Cardiac muscle cell (in vitro differentiated cells and primary cell): ENCODE results near the gene GM2A. TPM values are rescaled to one million over a fixed set of nuclear protein-coding genes. Genes with fewer than 3 reads are reported as not detected.
A peak's percentile ranks its signal among the peaks of the same experiment; 100 is the strongest.

Experiments used
- DNase-seq, 2 donors: peaks; one replicate each; pipeline versions ENCODE4 v3.0.0 to v3.0.0-alpha.2; 2010 to 2017; ENCODE audit warnings: low read depth in 1 of 2, low spot score in 1 of 2
- H3K27ac ChIP-seq: fragments of 200-600 bp; sonication (generic); 2 replicates; pipeline ENCODE4 v1.5.1; 2016
- H3K27me3 ChIP-seq: fragments of 200-600 bp; sonication (generic); 2 replicates; pipeline ENCODE4 v1.6.0; 2016; ENCODE audit warnings: control low read depth
- H3K36me3 ChIP-seq: fragments of 200-600 bp; sonication (generic); 2 replicates; pipeline ENCODE4 v1.5.1; 2016; ENCODE audit warnings: control low read depth
- H3K4me1 ChIP-seq: fragments of 200-600 bp; sonication (generic); 2 replicates; pipeline ENCODE4 v1.8.1; 2017; ENCODE audit warnings: low read depth, mild to moderate bottlenecking, mixed run types
- H3K4me3 ChIP-seq: fragments of 200-600 bp; sonication (generic); 2 replicates; pipeline ENCODE4 v1.5.1; 2016; ENCODE audit warnings: mild to moderate bottlenecking
- H3K9me3 ChIP-seq: fragments of 200-600 bp; sonication (generic); 2 replicates; pipeline ENCODE4 v1.5.1; 2017; ENCODE audit warnings: low read depth, mild to moderate bottlenecking, control low read depth
- polyA plus RNA-seq: library from polyadenylated mRNA; unstranded; fragments of >200 nt; fragmentation: Nextera tagmentation; extraction: Ambion mirVana; gene quantifications from 2 replicates; pipeline ENCODE4 v1.2.1, GENCODE V29; 2016
- total RNA-seq: library from RNA; depleted of rRNA; stranded (reverse); fragments of >200 nt; gene quantifications from 2 replicates; pipeline ENCODE4 v1.2.3, GENCODE V29; 2016
- TF ChIP-seq, protein P1 (sequence below): IDR thresholded peaks from 2 replicates; pipeline ENCODE4 v1.5.1; 2012; ENCODE audit warnings: low read depth, mild to moderate bottlenecking, low read length

The GM2A gene
- total and polyA plus RNA-seq, 2 experiments from 2014 or later, result 34.3 to 53.7 TPM

DNA sequence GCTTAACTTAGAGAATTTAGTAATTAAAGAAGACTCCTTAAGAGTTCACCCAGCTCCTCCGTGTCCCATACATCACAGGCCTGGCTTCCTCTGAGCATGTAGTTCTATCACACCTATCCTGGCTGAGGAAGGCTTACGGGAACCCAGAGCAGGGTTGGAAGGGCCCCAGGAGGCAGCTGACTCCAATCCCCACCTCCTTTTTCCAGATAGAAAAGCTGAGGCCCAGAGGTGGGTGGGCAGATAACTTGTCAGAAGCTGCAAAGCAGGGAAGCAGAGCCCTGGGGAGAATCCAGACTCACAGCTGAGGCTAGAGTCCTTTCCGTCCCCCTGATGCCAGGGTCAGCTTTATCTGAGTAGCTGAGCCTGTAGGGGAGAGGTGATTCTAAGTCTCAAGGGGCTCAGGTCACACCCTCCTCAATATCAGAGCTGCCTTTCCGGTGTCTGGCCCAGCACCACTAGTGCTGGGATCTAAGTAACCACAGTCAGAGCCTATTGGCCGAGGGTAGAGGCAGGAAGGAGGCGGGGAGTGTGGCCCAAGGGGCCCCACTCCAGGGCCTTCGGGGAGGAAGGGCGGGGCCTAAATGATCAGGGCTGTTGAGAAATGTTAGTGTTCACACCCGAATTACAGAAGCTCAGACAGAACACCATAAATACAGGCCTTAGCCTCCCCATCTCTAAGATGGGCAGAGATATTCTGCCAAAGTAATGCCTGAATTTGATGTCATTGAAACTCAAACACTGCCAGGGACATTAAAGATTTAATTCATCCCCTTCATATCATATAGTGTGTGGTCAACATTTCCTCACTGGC is 39.0 kb upstream of the GM2A start:
- Histone ChIP-seq H3K27ac (peak overlapping the region; percentile 87), H3K9me3 (no peaks in the 10 kb centered on the region), H3K4me3 (no peak overlapping the region), H3K27me3 (no peaks in the 10 kb centered on the region), H3K4me1 (peaks cover 21% of the 10 kb centered on the region), H3K36me3 (no peaks in the 10 kb centered on the region)
- TF ChIP-seq, protein P1, sequence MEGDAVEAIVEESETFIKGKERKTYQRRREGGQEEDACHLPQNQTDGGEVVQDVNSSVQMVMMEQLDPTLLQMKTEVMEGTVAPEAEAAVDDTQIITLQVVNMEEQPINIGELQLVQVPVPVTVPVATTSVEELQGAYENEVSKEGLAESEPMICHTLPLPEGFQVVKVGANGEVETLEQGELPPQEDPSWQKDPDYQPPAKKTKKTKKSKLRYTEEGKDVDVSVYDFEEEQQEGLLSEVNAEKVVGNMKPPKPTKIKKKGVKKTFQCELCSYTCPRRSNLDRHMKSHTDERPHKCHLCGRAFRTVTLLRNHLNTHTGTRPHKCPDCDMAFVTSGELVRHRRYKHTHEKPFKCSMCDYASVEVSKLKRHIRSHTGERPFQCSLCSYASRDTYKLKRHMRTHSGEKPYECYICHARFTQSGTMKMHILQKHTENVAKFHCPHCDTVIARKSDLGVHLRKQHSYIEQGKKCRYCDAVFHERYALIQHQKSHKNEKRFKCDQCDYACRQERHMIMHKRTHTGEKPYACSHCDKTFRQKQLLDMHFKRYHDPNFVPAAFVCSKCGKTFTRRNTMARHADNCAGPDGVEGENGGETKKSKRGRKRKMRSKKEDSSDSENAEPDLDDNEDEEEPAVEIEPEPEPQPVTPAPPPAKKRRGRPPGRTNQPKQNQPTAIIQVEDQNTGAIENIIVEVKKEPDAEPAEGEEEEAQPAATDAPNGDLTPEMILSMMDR, result no peak
- DNase-seq, result peak; percentile 73 to 96

DNA sequence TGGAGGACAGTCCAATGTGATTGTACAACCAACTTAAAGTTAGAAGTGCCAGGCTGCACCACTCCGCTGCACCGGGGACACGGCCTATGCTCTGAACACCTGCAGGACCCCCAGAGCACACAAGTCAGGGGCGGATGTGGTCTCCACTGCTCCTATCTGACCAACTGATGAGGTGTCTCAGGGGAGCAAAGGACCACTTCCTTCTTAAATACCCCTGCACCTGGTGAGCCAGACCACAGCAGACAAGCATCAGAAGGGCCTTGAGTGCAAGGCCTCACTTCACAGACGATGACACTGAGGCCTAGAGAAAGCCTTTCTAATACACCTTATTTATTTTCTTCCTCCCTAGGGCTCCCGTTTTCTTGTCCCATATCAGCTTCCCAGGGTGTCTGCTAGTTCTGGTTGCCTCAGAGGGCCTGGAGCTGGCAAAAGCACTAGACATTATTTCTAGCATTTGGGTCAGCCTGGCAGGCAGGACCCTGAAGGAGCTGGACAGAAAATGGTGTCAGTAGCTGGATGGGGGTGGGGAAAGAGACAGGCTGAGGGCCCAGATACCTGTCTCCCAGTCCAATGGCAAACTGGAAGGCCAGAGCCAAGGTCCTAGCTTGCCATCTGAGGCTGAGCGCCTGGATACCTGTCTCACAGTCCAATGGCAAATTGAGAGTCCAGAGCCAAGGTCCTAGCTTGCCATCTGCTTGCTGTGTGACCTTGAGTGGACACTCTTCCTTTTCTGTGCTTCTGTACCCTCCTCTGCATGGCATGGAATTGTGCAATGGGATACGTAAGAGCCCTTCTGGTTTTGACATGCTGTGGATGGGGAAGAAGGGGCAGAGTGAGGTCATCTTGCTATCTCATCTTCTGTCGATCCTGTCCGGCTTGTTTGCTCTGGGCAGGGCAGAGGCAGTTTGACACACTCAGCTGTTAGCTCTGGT is 38.1 kb upstream of the GM2A start:
- H3K27me3 ChIP-seq, result no peaks in the 10 kb centered on the region
- no peak overlapping the region for H3K4me3 ChIP-seq
- H3K36me3 ChIP-seq, result no peaks in the 10 kb centered on the region
- TF ChIP-seq, protein P1, result no peak
- H3K4me1 ChIP-seq, result peaks cover 19% of the 10 kb centered on the region
- peak in 1 of 2 donors; percentile 46 for DNase-seq
- H3K27ac ChIP-seq, result peak overlapping the region; percentile 87
- no peaks in the 10 kb centered on the region for H3K9me3 ChIP-seq

DNA sequence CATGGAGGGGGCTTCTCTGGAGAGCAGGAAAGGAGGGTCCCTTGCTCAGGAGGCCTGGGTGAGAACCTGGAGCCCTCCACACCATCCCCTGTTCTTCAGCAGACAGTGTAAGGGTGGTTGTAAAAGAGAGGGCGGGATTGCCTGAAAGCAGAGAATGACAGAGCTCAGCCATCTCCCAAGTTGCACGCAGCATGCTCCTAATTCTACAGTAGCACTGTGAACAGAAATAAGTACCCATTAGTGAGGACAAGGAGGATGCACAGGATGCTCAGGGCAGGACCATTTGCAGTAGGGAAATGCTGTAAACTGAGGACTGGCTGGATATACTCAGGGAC is 37.5 kb upstream of the GM2A start:
- H3K27ac ChIP-seq, result peak overlapping the region; percentile 87
- H3K27me3 ChIP-seq, result no peaks in the 10 kb centered on the region
- no peak for DNase-seq
- H3K4me1 ChIP-seq, result peaks cover 26% of the 10 kb centered on the region
- no peak overlapping the region for H3K4me3 ChIP-seq
- TF ChIP-seq, protein P1, result no peak
- H3K36me3 ChIP-seq, result no peaks in the 10 kb centered on the region
- H3K9me3 ChIP-seq, result no peaks in the 10 kb centered on the region

DNA sequence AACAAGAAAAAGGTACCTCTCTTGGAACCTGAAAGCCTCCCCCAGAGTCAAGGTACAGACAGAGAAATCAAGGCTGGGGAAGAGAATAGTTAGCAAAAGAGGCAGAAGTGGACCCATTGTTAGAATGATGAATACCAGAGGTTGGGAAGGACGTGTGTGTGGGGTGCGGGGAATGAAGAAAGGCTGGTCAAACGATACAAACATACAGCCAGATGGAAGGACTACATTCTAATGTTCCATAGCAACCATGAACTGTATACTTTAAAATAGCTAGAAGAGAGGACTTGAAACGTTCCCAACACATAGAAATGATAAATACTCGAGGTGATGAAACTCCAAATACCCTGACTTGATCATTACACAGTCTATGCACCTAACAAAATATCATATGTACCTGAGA is 36.2 kb upstream of the GM2A start:
- Histone ChIP-seq H3K27me3 (no peaks in the 10 kb centered on the region), H3K27ac (no peak overlapping the region), H3K4me3 (no peak overlapping the region), H3K4me1 (peaks cover 29% of the 10 kb centered on the region), H3K9me3 (no peaks in the 10 kb centered on the region), H3K36me3 (no peaks in the 10 kb centered on the region)
- TF ChIP-seq, protein P1, result no peak
- no peak for DNase-seq

DNA sequence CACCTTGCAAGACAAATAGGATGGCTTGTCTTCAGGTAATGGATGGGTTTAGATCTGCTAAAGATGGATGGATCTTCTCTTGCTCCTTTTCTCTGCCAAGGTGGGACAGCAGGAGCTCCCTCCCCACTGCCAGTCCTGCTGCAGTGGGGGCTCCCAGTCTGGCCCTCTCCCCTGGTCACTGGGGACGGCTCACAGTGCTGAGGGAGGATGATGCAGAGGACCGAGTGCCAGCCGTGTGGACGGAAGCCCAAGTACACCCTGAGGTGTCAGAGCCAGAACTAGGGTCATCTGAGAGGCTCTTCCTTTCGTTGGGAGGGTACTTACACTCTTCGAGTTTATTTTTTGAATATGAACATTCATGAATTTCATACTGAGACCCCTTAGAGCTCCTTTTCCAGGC is 34.8 kb upstream of the GM2A start:
- no peak overlapping the region for H3K27ac ChIP-seq
- TF ChIP-seq, protein P1, result no peak
- H3K4me3 ChIP-seq, result no peak overlapping the region

More for the DNA sequence above, 34.8 kb upstream of the GM2A start:
- Histone ChIP-seq H3K27me3 (no peaks in the 10 kb centered on the region), H3K36me3 (no peaks in the 10 kb centered on the region), H3K4me1 (peaks cover 39% of the 10 kb centered on the region), H3K9me3 (no peaks in the 10 kb centered on the region)
- no peak for DNase-seq
